ENCODE results near the gene ALDH18A1.

ALDH18A1 gene

DNA sequence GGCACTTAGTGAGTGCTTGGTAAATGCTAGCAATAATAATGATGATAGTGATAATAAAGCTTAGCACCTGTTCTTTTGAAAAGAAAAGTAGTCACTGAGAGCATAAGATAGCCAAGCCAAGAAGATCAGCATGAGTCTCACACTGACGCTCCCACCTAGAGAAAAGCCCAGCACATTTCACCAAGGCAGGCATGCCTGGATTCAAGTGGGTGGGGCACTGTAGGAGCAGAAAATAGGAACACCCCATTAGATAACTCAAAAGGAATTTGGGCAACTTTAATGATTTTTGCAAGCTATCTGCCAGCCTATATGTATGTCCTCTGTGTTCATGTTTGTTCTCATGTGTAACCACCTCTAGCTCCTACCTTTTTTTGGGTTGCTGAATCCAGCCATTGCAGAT lies 77.2 kb downstream of the ALDH18A1 start:
- DNase-seq (ENCODE audit: low spot score), result no peak

DNA sequence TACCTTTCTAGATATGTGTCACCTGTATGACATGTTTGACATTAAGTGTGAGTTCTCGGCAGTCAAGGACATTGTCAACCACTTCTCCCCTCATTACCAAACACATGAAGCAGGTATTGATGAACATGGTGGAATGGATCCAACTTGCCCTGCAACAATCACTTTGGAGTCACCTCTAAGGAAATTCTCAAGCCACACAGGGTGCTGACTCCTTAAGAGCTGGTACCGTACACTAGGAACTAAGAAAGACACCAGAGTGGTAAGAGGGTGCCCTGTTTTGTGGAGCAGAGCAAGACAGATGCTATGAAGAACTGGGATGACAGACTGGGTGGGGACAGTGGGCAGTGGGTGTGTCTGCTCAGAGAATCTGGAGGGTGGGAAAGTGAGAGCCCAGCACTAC lies 77.9 kb downstream of the ALDH18A1 start:
- no peak for DNase-seq (ENCODE audit: low spot score)

DNA sequence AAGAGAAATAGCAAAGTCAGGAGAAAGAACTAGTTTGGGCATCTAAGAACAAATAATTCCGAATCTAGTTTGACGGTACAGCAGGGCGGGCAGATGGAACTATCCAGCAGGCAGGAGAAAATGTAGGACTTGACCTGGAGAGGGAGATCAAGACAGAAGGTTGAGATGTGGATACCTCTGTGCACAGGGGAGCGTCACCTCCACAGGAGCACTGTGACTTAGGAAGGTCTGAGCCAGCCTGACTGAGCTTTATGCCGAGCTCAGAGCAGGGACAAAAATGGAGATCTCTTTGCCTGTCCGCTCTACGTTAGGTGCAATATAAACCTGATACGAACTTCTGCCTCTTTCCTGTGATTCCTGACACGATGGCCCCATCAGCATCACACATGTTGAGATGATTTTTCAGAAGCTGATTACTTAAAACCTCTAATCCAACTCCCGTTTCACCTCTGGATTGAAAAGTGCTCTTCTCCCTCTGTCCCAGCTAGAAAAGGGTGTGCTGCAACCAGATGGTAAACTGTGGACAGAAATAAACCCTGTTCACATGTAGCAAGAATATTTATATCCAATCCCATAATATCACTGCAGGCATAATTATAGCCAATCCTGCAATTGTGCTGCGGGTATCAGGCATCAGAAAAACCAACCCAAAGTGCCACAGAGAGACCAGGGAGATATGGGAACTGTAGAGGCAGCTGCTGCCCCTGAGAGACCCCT lies 81.7 kb downstream of the ALDH18A1 start:
- DNase-seq (ENCODE audit: low spot score), result no peak

DNA sequence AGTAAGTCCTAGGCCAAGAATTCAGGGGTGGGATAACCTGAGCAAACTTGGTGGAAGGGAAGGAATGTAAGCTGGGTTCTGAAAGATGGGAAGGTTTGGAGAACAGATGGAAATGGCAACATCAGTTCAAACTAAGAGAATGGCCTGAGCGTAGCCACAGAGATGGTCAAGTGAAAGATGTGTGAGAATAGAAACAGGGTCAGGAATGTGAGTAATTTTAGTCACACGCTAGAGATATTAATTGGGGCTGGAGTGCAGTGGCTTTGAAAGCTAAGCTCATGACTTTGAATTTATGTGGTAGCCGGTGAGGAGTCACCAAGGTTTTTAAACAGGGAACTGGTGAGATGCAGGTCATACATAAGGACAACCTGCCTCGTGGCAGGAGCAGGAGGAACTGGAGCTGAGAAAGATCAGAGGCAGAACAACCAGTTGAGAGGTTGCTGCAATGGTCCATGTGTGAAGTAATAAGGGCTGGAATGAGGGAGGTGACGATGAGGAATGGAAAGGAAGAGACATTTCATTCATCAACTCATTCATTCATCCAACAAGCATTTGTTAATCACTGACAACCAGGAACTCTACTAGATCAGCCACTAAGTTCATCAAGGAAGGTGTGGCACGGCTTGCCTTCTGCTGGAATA lies 82.4 kb downstream of the ALDH18A1 start:
- no peak for DNase-seq (ENCODE audit: low spot score)

DNA sequence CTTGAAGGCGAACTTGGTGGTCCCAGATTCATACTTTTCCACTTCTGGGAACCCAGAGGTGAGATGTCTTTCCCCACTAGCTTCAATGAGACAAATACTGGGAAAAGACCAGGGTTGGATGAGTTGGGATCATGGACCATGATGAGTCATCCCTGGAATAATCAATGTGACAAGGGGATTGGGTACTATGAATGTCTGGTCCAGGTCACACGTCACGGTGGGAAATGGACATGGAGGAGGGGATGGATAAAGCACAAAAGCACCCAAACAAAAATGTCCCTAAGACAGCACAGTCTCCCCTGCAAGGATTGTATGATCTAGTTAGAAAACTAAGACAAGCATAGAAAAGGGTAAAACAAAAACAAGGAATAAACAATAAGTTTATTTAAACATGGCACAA lies 83.0 kb downstream of the ALDH18A1 start:
- no peak for DNase-seq (ENCODE audit: low spot score)

DNA sequence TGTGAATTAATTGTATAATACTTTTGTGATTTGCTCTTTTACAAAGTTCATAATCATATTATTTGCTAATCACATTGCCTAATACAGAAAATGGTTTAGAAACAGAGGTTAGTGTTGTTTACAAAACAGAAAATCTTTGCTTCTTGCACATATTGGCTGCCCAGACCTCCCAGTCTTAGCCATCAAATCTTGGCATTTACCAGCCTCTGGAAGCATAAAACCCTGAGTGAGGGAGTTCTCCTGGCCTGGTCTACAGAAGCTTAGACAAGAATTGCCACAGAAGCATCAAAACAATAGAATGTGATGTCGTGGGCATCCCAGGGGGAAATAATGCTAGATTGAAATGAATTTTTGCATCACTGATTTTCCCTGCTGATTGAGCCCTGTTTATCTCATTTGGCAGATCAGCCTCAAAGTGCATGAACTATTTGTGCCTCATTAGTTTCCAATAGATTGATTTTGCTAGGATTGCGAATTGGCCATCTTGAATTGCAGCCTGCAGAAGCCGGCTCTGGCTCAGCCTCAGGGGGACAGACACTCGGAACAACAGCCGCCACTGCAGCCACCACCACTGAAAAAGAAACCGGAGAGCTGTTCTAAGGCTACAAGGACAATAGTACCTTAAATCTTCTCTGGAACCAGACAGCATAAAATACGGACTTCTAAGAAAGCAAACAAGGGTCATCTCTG lies 84.2 kb downstream of the ALDH18A1 start:
- DNase-seq (ENCODE audit: low spot score), result no peak

DNA sequence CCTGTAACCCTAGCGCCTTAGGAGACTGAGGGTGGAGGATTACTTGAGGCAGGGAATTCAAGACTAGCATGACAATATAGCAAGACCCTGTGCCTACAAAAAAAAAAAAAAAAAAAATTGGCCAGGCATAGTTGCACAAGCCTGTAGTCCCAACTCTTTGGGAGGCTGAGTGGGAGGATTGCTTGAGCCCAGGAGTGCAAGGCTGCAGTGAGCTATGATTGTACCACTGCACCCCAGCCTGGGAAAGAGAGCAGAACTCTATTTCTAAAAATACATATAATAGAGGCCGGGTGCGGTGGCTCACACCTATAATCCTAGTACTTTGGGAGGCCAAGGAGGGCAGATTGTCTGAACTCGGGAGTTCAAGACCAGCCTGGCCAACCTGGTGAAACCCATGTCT lies 85.1 kb downstream of the ALDH18A1 start:
- DNase-seq (ENCODE audit: low spot score), result no peak

DNA sequence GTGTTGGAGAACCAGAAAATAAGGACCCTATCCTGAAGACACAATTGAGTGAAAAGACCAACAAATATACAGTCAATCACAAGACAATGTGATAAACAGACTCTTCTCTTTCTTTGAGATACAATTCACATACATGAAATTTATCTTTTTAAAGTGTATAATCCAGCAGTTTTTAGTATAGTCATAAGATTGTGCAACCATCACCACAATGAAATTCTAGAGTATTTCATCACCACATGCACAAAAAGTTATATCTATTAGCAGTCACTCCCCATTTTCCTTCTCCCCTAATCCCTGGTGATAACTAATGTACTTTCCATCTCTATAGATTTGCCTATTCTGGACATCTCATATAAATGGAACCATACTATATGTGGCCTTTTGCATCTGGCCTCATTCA lies 87.1 kb downstream of the ALDH18A1 start:
- no peak for DNase-seq (ENCODE audit: low spot score)

DNA sequence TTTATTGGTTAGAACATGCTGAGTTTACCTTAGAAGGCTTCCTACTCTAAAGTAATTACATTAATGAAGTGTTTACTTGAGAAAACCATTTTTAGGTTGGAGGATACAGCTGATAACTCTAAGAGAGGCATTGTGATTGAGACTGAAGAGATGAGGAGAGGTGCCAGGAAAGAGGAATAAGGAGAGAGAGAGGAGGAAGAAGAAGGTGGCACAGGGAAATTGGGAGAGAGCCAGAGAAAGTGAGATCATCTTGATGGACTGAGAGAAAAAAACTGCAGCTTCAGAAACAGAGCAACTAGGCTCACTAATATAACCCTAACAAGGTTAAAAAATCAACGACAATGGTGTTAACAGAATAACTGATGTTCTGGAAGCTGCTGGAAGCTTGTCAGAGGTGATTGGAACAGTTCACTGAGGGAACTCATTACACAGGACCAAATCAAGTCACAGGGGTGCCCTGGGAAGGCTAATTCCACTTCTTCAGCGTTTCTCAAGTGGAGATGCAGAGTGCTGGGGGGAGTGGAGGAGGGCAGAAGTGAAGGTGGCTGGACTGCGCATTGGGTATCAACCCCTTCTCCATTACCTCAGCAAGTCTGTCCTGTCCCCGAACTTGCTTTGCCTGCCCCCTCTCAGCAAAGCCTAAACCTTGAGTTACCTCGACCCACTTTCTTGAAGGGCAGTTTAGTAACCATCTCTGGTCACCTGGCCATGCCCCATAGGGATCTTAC lies 88.4 kb downstream of the ALDH18A1 start:
- no peak for DNase-seq (ENCODE audit: low spot score)

DNA sequence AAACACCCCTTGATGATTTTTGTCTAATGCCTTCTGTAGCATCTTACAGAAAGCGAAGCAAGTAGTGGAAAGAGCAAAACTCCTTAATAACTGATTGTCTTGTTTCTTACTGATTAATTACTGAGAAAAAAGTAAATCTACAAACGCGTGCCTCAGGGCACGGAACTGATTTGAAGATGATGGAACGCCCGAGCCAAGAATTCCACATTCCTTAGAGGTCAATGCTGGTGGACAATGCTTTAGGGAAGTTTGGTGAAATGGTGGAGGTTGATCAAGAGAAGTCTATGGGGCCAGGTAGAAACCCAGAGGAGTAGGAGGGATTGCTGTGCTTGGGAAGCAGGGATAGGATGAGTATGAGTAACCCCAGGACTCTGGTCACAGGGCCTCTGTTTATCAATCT lies 90.4 kb downstream of the ALDH18A1 start:
- no peak for DNase-seq (ENCODE audit: low spot score)

DNA sequence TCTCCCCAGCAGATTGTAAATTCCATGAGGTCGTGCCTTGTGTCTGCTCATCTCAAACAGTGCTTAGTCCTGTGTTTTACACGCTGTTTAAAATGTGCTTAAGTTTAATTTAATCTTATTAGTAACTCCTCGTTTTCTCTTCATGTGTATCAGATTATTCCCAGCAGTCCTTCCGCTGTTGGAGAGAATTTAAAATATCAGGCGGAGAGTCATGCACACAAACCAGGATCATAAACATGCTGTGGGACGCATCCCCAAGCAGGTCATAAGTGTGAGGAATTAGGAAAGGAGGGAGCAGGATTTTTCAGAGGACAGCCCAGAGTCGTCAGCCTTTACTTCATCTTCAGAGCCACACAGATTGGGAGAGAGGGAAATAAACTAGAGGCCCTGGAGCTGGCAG lies 91.2 kb downstream of the ALDH18A1 start:
- DNase-seq (ENCODE audit: low spot score), result no peak

DNA sequence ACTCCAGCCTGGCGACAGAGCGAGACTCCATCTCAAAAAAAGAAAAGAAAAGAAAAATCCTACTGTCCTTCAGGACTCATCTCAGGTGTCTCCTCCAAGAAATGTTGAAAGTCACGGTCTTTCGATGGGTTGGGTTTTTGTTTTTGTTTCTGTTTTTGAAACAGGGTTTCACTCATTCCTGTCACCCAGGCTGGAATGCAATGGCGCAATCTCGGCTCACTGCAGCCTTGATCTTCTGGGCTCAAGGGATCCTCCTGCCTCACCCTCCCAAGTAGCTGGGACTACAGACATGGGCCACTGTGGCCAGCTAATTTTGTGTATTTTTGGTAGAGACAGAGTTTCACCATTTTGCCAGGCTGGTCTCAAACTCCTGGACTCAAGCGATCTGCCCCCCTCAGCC lies 92.2 kb downstream of the ALDH18A1 start:
- no peak for DNase-seq (ENCODE audit: low spot score)

DNA sequence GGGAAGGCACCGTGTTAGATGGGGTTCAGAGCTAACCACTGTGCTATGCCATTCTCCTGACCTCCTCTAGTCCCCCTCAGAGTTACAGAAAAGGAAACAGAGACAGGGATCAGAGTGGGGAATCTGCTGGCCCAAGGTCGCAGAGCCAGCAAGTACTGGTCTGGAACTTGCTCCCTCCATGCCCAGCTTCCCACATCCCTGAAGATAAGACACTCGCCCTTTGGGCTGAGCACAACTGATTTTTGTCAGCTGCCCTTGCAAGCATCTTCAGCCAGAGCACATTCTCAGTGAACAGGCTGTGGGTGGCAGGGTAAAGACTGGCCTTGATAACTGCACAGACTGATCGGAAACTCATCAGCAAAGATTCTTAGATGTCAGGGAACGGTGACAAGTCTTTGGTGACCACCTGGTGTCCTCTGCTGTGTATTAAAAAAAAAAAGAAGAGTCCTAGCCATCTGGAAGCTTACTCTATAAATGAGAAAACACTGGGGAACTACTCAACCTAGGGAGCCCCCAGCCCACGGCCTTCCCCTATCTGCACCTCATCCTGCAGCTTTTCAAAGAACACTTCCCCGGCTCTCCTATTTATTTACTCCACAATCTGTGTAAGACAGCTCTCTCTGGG lies 94.1 kb downstream of the ALDH18A1 start:
- DNase-seq (ENCODE audit: low spot score), result no peak

DNA sequence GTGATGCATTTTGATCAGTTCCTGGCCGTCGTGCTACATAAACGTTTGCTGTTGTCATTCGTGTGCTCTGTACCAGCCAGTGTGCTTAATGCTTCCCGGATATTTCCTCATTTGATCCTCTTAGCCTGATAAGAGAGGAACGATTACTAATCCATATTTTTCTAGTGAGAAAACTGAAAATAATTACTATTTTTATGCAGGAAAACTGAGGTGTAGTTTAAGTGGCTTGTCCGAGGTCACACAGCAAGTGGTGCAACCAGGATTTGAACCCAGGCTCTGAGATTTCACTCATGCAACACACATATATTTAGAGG lies 94.7 kb downstream of the ALDH18A1 start:
- no peak for DNase-seq (ENCODE audit: low spot score)

DNA sequence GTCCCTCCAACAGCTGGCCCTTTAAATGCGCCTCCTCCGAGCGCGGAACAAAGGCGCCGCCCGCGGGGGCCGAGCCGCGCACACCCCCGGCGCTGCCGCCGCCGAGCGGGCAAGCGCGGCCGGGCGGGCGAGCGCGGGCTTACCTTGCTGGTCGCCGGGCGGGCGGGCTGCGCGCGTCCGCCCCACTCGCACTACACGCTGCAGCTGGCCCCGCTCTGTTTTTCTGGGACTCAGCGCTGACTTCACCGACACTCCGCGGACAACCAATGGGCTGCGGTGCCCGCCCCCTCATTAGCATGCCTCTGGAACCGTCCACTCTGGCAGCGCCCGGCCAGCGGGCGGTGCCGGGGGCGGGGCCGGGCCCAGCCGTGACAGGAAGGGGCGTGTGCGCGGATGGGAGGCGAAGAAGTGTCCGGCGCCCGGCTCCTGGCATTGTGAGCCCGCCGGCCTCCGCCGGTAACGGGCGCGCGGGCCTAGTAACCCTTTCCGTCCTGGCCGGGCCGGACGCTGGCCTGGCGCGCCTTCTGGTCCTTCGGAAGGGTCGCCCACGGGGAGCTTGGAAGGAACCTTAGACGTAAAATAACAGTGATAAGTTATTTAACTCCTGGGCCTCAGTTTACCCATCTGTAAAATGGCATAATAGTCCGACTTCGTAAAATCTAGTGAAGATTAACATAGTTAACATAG lies 95.2 kb downstream of the ALDH18A1 start, which contains the start of gene SORBS1:
TSS of gene SORBS1 (minus strand) at position 195 of the 687 bp plus-strand sequence. CDS start 120,236 bp downstream, outside the sequence.
- DNase-seq (ENCODE audit: low spot score), result peak; percentile 99

DNA sequence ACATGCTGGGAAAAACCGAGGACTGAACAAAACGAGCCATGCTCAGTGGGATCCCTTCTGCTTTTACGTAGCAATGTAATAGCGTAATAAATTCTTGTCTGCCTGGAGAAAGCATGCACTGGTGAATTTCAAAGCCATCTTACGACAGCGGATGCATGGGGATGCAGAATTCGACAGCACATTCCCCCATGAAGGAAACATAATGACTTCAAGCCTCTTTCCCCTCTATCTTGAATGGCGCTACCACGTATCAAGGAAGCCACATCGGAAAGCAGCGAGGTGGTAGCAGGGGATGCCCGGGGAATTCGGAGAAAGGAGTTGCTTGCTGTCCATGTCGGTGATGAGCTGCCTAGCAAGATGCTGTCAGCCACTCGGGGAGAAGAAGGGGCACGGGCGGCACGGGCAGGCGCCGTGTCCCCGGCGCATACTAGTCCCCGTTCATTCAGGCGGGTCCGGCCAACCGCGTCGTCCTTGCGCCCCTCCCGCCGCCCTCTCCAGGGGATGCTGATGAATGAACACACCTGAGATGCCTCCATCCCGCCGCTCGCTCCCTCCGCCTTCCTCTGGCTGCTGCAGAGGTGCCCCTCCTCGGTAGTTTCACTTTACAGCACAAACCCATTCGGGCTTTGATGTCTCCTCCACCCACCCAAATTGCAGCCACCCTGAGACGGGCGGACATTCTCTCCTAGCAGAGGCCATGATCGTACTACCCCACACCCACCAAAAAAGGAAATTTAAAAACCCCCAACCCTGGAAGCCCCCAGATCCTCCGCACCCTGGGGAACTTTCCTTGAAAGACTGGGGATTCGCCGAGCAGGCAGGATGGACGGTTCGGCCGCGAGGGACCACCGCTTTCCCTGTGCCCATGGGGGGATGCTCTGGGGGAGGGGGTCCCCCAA lies 96.0 kb downstream of the ALDH18A1 start:
- DNase-seq (ENCODE audit: low spot score), result peak; percentile 65

DNA sequence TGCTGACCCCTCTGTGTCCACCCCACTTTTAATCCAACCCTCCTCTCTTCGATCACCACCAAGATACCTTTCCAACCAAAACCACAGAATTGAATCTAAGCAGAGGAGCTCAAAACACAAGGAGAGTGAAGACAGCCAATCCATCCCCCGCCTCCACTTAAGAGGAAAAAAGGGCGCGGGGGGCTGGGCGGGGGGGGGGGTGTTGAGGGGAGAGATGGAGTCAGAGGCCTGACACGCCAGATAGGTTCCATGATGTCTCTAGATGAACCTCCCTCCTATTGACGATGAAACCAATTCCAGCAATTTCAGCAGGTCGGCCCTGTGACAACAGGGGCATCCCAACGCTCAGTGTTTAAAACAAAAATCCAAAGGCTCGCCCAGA lies 96.6 kb downstream of the ALDH18A1 start:
- DNase-seq (ENCODE audit: low spot score), result no peak

DNA sequence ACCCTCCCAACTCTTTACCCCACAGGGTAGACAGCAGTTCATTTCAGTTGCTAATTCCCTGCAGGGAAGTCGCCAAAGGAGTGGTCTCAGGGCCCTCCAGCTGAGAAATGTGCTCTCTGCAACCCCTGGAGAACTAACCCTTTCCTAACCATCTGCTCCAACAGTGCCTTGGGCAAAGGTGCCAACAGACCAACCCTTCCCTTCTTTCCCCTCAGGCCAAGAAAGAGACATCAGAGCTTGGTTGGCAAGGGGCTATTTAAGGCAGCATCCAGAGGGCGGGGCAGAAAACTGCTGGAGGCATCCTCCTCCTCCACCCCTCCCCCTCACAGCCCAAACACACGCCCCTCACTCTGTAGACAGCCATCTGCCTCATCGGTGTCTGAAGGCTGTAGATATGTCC lies 97.0 kb downstream of the ALDH18A1 start:
- DNase-seq (ENCODE audit: low spot score), result peak; percentile 66

DNA sequence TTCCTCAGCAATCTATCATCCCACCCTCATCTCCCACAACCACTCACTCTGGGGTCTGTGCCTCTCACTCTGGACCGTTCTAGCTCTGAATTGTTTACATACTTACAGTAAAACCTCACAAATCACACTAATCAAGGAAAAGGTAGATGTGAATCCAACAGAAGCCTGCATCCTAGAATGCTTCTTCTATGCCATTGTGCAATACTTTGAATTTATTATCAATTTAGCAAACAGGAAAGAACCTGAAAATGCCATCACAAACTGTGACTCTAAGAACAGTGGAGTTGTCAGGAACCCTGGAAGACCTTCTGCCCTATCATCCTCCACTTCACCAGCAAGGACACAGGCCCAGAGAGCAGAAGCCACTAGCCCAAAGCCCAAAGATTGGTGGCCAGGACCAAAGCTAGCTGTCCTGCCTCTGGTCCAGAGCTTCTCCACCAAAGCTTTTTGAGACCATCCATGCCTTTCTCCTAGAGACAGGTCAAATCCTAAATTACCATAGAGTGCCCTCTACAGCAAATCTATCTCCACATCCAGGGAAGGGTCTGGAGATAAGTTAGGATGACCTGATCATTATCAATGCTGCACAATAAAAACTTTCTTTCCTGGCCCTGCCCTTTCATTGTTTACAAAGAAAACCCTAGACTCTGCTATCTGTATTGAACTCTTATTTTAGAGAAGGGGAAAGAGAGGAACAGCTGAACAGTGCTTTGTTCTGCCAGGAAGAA lies 97.8 kb downstream of the ALDH18A1 start:
- DNase-seq (ENCODE audit: low spot score), result no peak
